HG03558 (cell line): ENCODE results near the gene DIPK1A.

Experiments used
- ATAC-seq: cut with Tn5 transposase; IDR thresholded peaks from one replicate; pipeline ENCODE4 v1.9.1; 2021; ENCODE audit warnings: moderate number of reproducible peaks; ENCODE audit not compliant: unreplicated experiment; ENCODE audit errors: extremely low read depth

Gene DIPK1A

GRCh38 chr1:92848201-92848600 is 113.1 kb downstream of the DIPK1A start:
- no peak for ATAC-seq

- ATAC-seq, result no peak
These were observed 115.4 kb downstream of the DIPK1A start for GRCh38 chr1:92845908-92846307.

DNA sequence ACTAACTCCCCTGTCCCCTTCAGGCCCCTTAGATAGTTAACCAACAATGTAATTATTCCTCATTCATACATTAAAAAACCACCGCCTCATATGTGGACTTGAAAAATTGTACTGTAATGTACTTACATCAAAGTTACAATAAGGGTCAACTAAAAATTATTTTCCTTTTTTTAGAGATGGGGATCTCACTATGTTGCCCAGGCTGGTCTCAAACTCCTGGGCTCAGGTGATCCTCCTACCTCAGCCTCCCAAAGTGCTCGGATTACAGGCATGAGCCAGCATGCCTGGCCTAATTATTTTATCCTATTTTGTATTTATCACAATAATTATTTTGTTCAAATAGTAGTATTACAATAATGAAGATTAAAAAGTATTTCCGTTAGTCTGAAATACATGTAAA is 116.8 kb downstream of the DIPK1A start:
- ATAC-seq, result no peak

GRCh38 chr1:92843429-92844352 is 117.6 kb downstream of the DIPK1A start:
- no peak for ATAC-seq

DNA sequence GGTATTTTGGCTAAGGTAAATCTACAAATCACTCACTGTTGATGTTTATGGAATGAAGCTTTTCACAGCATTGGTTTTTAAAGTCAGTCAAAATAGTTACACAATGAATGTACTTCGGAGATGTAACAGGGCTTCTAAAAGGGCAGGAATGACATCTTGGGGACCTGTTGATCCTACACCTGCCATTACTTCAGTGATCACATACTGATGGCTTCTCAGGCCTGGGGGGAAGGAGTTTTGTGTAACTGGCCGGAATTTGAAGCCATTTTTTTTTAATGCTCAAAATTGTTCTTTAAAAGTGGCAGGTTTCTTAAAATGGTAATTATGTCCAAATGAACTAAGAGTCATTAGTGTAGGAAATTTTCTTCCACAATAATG is 118.2 kb downstream of the DIPK1A start:
- no peak for ATAC-seq

DNA sequence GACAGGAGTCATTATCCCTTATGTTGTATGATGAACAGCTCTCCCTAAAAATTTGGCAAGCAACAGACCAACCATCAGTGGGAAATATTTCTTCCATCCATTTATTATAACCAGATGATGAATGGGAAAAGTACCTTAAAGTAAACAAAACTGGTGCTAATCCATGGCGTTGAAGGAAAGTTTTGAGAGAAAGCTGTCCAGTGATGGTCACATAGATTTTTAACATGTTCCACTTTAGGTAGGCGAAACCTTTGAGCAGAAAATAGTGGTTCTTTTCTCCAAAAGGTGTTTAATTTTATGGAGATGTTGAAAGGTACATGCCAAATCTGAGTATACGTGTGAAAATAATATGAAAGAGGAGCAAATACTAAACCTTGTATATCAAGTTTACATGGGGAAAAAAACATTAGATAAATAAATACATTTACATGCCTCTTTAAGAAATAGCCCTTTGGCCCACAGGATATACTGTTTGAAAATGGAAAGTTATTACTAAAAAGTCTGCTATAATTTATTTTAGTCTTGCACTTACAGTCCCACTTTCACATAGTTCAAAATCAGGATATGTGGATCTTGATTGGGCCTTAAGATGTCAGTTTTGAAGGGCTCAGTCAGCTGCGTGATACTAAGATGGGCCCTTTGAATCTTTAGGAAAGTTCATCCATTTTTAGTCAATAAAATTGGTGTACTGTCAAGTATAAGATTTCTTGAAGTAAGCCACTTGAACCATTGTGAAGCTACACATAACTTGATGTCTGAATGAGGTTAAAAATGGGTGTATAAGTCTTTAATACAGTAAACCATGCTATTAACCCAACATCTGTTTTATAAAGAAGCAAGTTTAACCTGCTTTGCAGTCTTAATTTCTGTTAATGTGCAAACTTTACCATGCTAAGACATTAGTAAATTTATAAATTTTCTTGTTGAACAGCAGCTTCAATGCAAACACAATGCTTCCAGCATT is 118.9 kb downstream of the DIPK1A start:
- no peak for ATAC-seq

- no peak for ATAC-seq
These were observed 120.7 kb downstream of the DIPK1A start for GRCh38 chr1:92840600-92840999.

DNA sequence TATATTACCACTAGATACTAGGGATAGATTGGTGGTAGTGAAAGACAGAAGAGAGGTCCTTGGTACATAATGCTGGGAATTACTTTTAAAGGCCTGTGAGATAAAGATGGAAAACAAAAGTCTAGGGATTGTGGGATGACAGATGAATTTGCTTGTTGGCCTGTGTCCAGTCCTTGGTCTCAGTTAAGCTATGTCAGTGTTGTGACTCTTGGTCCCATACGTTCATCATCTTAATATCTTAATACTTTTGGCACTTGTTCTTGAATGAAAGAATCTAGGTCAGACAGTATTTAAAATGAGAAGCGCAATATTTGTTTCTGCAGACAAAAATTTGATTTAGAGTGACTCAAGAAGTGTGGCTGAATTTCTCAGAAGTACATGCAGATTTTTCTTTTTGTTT is 121.8 kb downstream of the DIPK1A start:
- ATAC-seq, result no peak

- no peak for ATAC-seq
These were observed 122.7 kb downstream of the DIPK1A start for GRCh38 chr1:92838519-92838918.

GRCh38 chr1:92837062-92837461 is 124.2 kb downstream of the DIPK1A start:
- no peak for ATAC-seq

GRCh38 chr1:92834617-92835016 is 126.6 kb downstream of the DIPK1A start:
- ATAC-seq, result no peak

GRCh38 chr1:92833840-92834239 is 127.4 kb downstream of the DIPK1A start:
- ATAC-seq, result no peak

- ATAC-seq, result no peak
These were observed 128.6 kb downstream of the DIPK1A start for GRCh38 chr1:92832537-92833114.

GRCh38 chr1:92831762-92832536 is 129.3 kb downstream of the DIPK1A start, which contains the start of gene RPL5:
RPL5 (plus strand) TSS chr1:92832040; CDS start chr1:92832115, 75 bp downstream.
- peak; percentile 94 for ATAC-seq

DNA sequence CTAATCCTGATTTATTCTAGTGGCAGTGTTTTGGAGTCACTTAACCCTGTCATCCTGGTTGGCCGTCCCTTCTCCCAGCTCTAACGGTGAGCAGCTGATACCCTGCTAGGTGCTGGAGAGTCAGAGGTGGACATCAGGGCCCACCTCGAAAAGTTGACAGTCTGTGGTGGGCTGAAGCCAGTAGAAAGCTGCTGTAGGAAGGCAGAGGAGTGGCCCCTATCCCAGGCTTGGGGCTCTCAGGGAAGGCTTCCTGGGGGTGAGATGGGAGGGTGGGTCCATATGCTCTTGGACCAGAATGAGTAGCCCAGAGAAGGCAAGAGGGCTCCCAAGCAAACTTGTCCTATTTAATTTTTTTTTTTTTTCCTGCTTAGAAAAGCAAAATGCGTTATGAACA is 129.9 kb downstream of the DIPK1A start:
- no peak for ATAC-seq

- ATAC-seq, result no peak
These were observed 134.5 kb downstream of the DIPK1A start for GRCh38 chr1:92826792-92827191.

DNA sequence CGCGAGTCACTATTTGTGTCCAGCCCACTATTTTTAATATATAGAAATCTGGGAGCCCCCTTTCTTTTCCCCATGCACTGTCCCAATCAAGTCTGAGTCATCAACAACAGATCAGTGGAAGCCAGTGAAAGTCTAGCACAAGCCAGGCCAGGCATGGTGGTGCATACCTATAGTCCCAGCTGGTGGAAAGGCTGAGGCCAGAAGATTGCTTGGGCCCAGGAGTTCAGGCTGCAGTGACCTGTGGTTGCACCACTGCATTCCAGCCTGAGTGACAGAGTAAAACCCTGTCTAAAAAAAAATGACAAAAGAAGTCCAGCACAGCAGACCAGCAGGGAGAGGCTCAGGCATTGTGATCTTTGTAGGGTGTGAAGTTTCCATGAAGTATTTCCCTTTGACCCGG is 138.4 kb downstream of the DIPK1A start:
- ATAC-seq, result no peak

- ATAC-seq, result no peak
These were observed 140.7 kb downstream of the DIPK1A start for GRCh38 chr1:92820551-92820950.

DNA sequence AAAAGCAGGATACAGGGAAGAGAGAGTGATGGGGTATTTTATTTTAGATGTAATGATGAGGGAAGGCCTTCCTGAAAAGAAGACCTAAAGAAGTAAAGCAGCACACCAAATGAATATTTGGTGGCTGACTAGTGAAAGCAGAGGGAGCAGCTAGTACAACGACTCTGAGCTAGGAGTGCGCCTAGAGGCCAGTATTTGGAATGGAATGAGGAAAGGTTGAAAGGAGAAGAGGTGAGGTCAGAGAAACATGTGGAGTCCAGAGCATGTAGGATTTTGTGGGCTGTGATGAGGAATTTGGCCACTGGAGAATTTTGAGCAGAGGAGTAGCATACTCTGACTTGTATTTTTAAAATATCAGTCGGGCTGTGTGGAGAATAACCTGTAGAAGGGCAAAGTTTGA is 141.2 kb downstream of the DIPK1A start:
- ATAC-seq, result no peak
